HEK293 (cell line): Measurements from ENCODE around the gene SCIMP.

Experiments used
- ATF2 ChIP-seq: fragments of 450-650 bp; formaldehyde crosslinking; IDR thresholded peaks from 2 replicates; pipeline ENCODE4 v1.5.1; 2016; ENCODE audit warnings: missing biosample characterization, missing genetic modification characterization, low read depth
- CTCF ChIP-seq: fragments of 450-650 bp; formaldehyde crosslinking; IDR thresholded peaks from 2 replicates; pipeline ENCODE4 v1.5.1; 2016; ENCODE audit warnings: missing biosample characterization, missing genetic modification characterization
- REST ChIP-seq: fragments of 450-650 bp; formaldehyde crosslinking; IDR thresholded peaks from 2 replicates; pipeline ENCODE4 v1.5.1; 2016; ENCODE audit warnings: missing biosample characterization, missing genetic modification characterization
- SP2 ChIP-seq: fragments of 450-650 bp; formaldehyde crosslinking; IDR thresholded peaks from 2 replicates; pipeline ENCODE4 v1.5.1; 2016; ENCODE audit warnings: missing biosample characterization, missing genetic modification characterization
- ZBTB20 ChIP-seq: fragments of 450-650 bp; formaldehyde crosslinking; IDR thresholded peaks from 2 replicates; pipeline ENCODE4 v1.5.1; 2016; ENCODE audit warnings: missing biosample characterization, missing genetic modification characterization
- ZBTB8A ChIP-seq: fragments of 450-650 bp; formaldehyde crosslinking; IDR thresholded peaks from 2 replicates; pipeline ENCODE4 v1.5.1; 2016; ENCODE audit warnings: missing biosample characterization, missing genetic modification characterization
- ZEB2 ChIP-seq: fragments of 450-650 bp; formaldehyde crosslinking; IDR thresholded peaks from 2 replicates; pipeline ENCODE4 v1.5.1; 2016; ENCODE audit warnings: missing biosample characterization, missing genetic modification characterization
- ZFP3 ChIP-seq: fragments of 450-650 bp; formaldehyde crosslinking; IDR thresholded peaks from 2 replicates; pipeline ENCODE4 v1.5.1; 2016; ENCODE audit warnings: low read depth, missing biosample characterization, missing genetic modification characterization
- ZFP37 ChIP-seq: fragments of 450-650 bp; formaldehyde crosslinking; IDR thresholded peaks from 2 replicates; pipeline ENCODE4 v1.5.1; 2016; ENCODE audit warnings: missing biosample characterization, missing genetic modification characterization
- ZNF239 ChIP-seq: fragments of 450-650 bp; formaldehyde crosslinking; IDR thresholded peaks from 2 replicates; pipeline ENCODE4 v1.5.1; 2016; ENCODE audit warnings: missing biosample characterization, missing genetic modification characterization
- ZNF768 ChIP-seq: fragments of 450-650 bp; formaldehyde crosslinking; IDR thresholded peaks from 2 replicates; pipeline ENCODE4 v1.5.1; 2018; ENCODE audit warnings: missing biosample characterization, mild to moderate bottlenecking, missing genetic modification characterization
- ZNF776 ChIP-seq: fragments of 450-650 bp; formaldehyde crosslinking; IDR thresholded peaks from 2 replicates; pipeline ENCODE4 v1.5.0; 2017; ENCODE audit warnings: missing biosample characterization, missing genetic modification characterization, borderline replicate concordance
- ZNF830 ChIP-seq: fragments of 450-650 bp; IDR thresholded peaks from 2 replicates; pipeline ENCODE4 v1.5.0; 2018; ENCODE audit warnings: missing biosample characterization, missing genetic modification characterization, low read depth, mild to moderate bottlenecking, moderate library complexity
- ZSCAN30 ChIP-seq: fragments of 450-650 bp; IDR thresholded peaks from 2 replicates; pipeline ENCODE4 v1.5.1; 2018; ENCODE audit warnings: missing biosample characterization, mild to moderate bottlenecking, missing genetic modification characterization, moderate library complexity

- TF ChIP-seq REST (tag by site-specific recombination) (peak; percentile 12; the same call in 1 of the 2 replicates), ATF2 (tag by site-specific recombination) (no peak), ZNF776 (no peak), ZBTB8A (peak; percentile 51; the same call in 1 of the 2 replicates), ZFP3 (no peak), ZNF768 (tag by site-specific recombination) (no peak; the same call in 1 of the 2 replicates), ZSCAN30 (tag by site-specific recombination) (0 out of 2 replicates have a peak, but pooled peaks have one; percentile 25), ZFP37 (tag by site-specific recombination) (peak; percentile 54; the same call in 1 of the 2 replicates), ZEB2 (tag by site-specific recombination) (peak; percentile 92; the same call in 1 of the 2 replicates), ZBTB20 (tag by site-specific recombination) (peak; percentile 64; the same call in 1 of the 2 replicates), CTCF (tag by site-specific recombination) (peak; percentile 98), ZNF239 (tag by site-specific recombination) (0 out of 2 replicates have a peak, but pooled peaks have one; percentile 47), SP2 (tag by site-specific recombination) (peak; percentile 91), ZNF830 (tag by site-specific recombination) (no peak)
Measured at GRCh38 chr17:5191541-5192417, 42.9 kb downstream of the SCIMP start, which contains the start of gene ZNF594.
